Measurements from ENCODE around the gene MRPL24.

DNA sequence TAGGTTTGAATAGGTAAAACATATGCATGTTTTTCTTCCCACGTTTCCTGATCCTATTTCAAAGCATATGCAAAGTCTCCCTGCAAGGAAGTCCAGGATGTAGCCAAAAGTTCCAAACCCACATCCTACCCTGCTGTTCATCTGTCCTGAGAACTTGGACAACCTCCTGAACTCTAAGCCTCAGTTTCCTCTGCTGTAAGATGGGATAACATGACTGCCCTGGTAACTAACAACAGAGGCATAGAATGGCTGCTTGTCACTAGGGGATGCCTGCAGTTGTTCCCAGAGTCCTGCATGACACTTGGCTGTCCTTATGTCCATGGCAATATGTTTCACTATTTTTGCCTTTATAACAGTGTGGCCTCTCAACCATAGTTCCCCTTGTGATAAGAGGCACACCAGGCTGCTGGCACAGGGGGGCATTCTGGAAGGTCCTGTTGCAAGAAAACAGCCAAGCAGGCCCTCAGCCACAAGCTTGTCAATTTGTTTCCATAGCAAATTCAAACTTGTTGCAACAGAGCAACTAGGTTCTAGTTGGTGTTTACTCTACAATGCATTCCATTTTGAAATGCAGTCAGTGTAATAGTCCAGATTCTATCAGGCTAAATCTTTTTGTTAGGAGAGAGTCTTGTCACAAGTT lies 12.1 kb upstream of the MRPL24 start:
- TF ChIP-seq CTCF (IDR thresholded peaks at IDR 0.05; ENCODE audit: low read depth, low read length) (no peak), EZH2phosphoT487 (IDR thresholded peaks at IDR 0.05; ENCODE audit: low read depth) (no peak)
